Kidney (tissue), 14 donors: ENCODE measurements around the gene SAT1. TPM values are rescaled to one million over a fixed set of nuclear protein-coding genes. Genes with fewer than 3 reads are reported as not detected.

Experiments
- DNase-seq, 5 donors: peaks; one replicate each; pipeline ENCODE4 v3.0.0-alpha.2; 2013 to 2020
- FAIRE-seq: peaks from 2 replicates; lab custom pipeline; 2012; peaks lifted over from hg19 to GRCh38; lab: Jason Lieb, UNC
- H3K27ac ChIP-seq, 2 donors: one replicate each; pipeline ENCODE4 v1.7.0; 2013; ENCODE audit warnings: low read depth in 2 of 2, low read length in 2 of 2, inconsistent platforms in 1 of 2
- H3K27me3 ChIP-seq: one replicate; pipeline ENCODE4 v1.7.1; 2013; ENCODE audit warnings: low read length, inconsistent platforms; ENCODE audit not compliant: control insufficient read depth, insufficient read depth
- H3K36me3 ChIP-seq, 3 donors: one replicate each; pipeline versions ENCODE4 v1.7.0 to v1.7.1; 2013; ENCODE audit warnings: low read length in 3 of 3, control low read depth in 1 of 3, inconsistent platforms in 1 of 3; ENCODE audit not compliant: insufficient read depth in 3 of 3, control insufficient read depth in 2 of 3
- H3K4me1 ChIP-seq, 3 donors: one replicate each; pipeline versions ENCODE4 v1.7.0 to v1.7.1; 2013; ENCODE audit warnings: low read length in 3 of 3, inconsistent platforms in 1 of 3, low read depth in 1 of 3; ENCODE audit not compliant: control insufficient read depth in 2 of 3, insufficient read depth in 2 of 3
- H3K4me3 ChIP-seq, 3 donors: one replicate each; pipeline versions ENCODE4 v1.7.0 to v1.8.1; 2013; ENCODE audit warnings: low read length in 3 of 3, control low read depth in 1 of 3, inconsistent platforms in 1 of 3
- H3K9ac ChIP-seq, 3 donors: one replicate each; pipeline versions ENCODE4 v1.7.0 to v1.7.1; 2013; ENCODE audit warnings: low read length in 3 of 3, control low read depth in 1 of 3, inconsistent platforms in 1 of 3
- H3K9me3 ChIP-seq, 3 donors: one replicate each; pipeline versions ENCODE4 v1.7.0 to v1.7.1; 2013; ENCODE audit warnings: low read length in 3 of 3, control low read depth in 1 of 3, inconsistent platforms in 1 of 3; ENCODE audit not compliant: control insufficient read depth in 2 of 3, insufficient read depth in 1 of 3
- intact Hi-C: fragments of 100-400 bp; cut with DNase I; formaldehyde crosslinking; loops from one replicate; pipeline ENCODE4 v1.11.1; 2022
- polyA plus RNA-seq: library from polyadenylated mRNA; stranded (reverse); fragments of 350-450 nt; fragmentation: Illumina TruSeq; extraction: RNeasy Lipid Tissue Mini Kit (QIAGEN cat#74804); gene quantifications from one replicate; pipeline ENCODE4 v1.2.3, GENCODE V29; 2014; ENCODE audit warnings: low read depth, low replicate concordance; ENCODE audit not compliant: insufficient read depth
- total RNA-seq: library from RNA; stranded (reverse); fragmentation: NEBNext Ultra II Directional; extraction: Animal tissue kit (Norgen Biotek cat#: 25700); gene quantifications from one replicate; pipeline ENCODE4 v1.2.1, GENCODE V29; 2021
- TF ChIP-seq, protein P1 (sequence below): IDR thresholded peaks from 3 replicates; pipeline ENCODE4 v1.5.1; 2012; ENCODE audit warnings: mild to moderate bottlenecking, moderate library complexity, borderline replicate concordance; ENCODE audit not compliant: insufficient read depth; ENCODE audit errors: extremely low read depth
- donor health status: control.
- donor health status: control.
- donor health status: control.
- donor health status: control.
- donor health status: control.
- donor health status: DM: yes; HTN: yes; CAD: no.
- donor health status: Normal renal cell carcinoma (clear cell type).

Gene SAT1
- total and polyA plus RNA-seq, 2 donors from 2014 or later: 417 to 574 TPM

DNA sequence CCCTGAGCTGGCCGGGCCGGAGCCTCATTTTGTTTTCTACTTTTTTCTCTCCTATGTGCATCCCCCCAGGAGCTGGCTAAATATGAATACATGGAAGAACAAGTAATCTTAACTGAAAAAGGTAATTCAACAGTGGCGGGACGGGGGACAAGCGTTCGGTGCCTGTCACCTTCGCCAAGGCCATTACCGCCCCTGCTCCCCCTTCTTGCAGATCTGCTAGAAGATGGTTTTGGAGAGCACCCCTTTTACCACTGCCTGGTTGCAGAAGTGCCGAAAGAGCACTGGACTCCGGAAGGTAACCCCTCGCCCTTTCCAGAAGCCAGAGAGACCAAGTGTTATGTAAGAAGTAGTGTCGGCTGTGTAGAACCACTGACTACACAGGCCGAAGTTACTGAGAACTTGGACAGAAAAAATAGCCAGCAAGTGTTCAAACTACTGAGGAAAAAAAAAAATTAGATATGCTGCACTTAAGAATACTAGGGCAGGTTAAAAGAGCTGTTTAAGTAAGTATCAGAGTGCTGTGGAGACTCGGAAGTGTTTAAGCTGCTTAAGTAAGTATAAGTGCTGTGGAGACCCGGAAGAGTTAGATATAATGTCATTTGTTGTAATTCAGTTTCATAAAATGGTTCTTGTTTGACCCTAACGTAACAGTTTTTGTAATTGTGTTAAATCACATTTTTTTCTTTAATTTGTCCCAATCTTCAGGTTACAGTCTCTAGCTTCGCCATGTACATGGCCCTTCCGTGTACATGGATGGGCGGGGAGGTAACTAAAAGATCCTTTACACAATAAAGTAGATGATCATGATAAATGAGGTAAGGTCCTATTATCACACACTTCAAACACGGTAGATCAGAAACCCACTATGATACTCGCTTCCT, 856 bp downstream of the SAT1 start:
- no peaks in the 10 kb centered on the region for H3K9me3 ChIP-seq
- TF ChIP-seq, protein P1, sequence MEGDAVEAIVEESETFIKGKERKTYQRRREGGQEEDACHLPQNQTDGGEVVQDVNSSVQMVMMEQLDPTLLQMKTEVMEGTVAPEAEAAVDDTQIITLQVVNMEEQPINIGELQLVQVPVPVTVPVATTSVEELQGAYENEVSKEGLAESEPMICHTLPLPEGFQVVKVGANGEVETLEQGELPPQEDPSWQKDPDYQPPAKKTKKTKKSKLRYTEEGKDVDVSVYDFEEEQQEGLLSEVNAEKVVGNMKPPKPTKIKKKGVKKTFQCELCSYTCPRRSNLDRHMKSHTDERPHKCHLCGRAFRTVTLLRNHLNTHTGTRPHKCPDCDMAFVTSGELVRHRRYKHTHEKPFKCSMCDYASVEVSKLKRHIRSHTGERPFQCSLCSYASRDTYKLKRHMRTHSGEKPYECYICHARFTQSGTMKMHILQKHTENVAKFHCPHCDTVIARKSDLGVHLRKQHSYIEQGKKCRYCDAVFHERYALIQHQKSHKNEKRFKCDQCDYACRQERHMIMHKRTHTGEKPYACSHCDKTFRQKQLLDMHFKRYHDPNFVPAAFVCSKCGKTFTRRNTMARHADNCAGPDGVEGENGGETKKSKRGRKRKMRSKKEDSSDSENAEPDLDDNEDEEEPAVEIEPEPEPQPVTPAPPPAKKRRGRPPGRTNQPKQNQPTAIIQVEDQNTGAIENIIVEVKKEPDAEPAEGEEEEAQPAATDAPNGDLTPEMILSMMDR: no peak
- H3K27ac ChIP-seq: peak overlapping the region; percentile 88 to 95
- H3K4me3 ChIP-seq: peak overlapping the region; percentile 93 to 94 (median 93)
- FAIRE-seq (no peak), DNase-seq (no peak)
- peaks cover 0 to 20% (median 2%) of the 10 kb centered on the region in 3 donors for H3K36me3 ChIP-seq
- intact Hi-C loops: loop anchor here (10.0 kb wide), 1 partner anchor 121 kb away; the partner anchor contains the start of genes APOO and CXorf58
- H3K4me1 ChIP-seq: peaks cover 0 to 5% (median 0%) of the 10 kb centered on the region in 3 donors
- H3K27me3 ChIP-seq: no peaks in the 10 kb centered on the region
- peak overlapping the region; percentile 62 to 87 (median 87) for H3K9ac ChIP-seq

DNA sequence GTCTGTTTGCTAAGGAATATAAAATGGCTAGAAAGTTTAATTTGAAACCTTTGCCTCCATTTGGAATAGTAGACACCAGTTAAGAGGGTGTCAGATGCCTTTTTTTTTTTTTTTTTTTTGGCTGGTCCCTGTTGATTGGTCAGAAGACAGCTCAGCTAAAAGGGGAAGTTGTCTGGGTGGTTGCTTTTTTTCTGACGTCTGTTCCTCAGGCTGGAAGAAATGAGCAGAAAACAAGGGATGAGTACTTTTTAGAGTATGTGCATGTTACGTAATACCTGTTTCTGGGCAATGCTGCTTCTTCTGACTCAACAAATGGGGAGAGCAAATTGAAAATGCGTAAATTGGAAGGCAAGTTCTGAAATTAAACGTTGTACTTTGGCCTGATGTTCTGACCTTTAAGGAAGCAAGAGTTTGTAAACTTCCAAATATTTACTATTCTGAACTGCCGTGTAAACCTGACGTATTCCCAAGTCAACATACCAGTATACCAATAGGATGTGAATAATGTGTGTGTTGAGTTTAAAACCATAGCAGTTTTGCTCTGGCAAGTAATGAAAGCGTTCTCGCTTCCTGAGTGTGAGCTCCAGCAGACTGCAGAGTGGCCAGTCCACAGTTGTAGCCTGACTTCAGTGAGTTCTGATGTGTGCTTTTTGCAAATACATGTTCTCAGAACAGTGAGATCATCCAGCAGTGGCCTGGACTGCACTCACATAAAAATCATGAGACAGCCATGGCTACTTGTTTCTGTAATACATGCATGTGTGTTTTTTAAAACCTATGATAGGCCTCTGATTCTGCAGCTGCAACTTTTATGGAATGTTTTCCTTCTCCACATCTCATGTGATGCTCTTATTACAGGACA, 1.7 kb downstream of the SAT1 start:
- peaks cover 0 to 5% (median 0%) of the 10 kb centered on the region in 3 donors for H3K4me1 ChIP-seq
- peaks cover 0 to 20% (median 2%) of the 10 kb centered on the region in 3 donors for H3K36me3 ChIP-seq
- FAIRE-seq (no peak), DNase-seq (peak in 1 of 5 donors; percentile 8)
- peak overlapping the region; percentile 88 to 95 for H3K27ac ChIP-seq
- H3K27me3 ChIP-seq: no peaks in the 10 kb centered on the region
- peak overlapping the region; percentile 93 to 94 (median 93) for H3K4me3 ChIP-seq
- H3K9ac ChIP-seq: peak overlapping the region; percentile 62 to 87 (median 87)
- intact Hi-C loops: loop anchor here (10.0 kb wide), 1 partner anchor 120 kb away; the partner anchor contains the start of genes APOO and CXorf58
- no peaks in the 10 kb centered on the region for H3K9me3 ChIP-seq
- TF ChIP-seq, protein P1: no peak

DNA sequence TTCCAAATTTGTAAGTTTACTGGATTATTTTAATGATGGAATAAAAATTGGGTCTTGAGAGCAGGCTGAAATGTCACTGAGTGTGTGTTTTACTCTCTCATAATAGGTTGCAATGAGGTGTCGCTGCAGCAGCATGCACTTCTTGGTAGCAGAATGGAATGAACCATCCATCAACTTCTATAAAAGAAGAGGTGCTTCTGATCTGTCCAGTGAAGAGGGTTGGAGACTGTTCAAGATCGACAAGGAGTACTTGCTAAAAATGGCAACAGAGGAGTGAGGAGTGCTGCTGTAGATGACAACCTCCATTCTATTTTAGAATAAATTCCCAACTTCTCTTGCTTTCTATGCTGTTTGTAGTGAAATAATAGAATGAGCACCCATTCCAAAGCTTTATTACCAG, 2.6 kb downstream of the SAT1 start:
- intact Hi-C loops: loop anchor here (10.0 kb wide), 1 partner anchor 119 kb away; the partner anchor contains the start of genes APOO and CXorf58

More for the DNA sequence above, 2.6 kb downstream of the SAT1 start:
- H3K9ac ChIP-seq: peak overlapping the region in 2 of 3 donors; percentile 3 to 87
- peak overlapping the region in 2 of 3 donors; percentile 93 to 94 for H3K4me3 ChIP-seq
- H3K4me1 ChIP-seq: peaks cover 0 to 5% (median 0%) of the 10 kb centered on the region in 3 donors
- no peaks in the 10 kb centered on the region for H3K27me3 ChIP-seq
- DNase-seq (no peak), FAIRE-seq (no peak)
- no peaks in the 10 kb centered on the region for H3K9me3 ChIP-seq
- TF ChIP-seq, protein P1: no peak
- H3K36me3 ChIP-seq: peaks cover 0 to 20% (median 2%) of the 10 kb centered on the region in 3 donors
- H3K27ac ChIP-seq: peak overlapping the region; percentile 57 to 88
